Large intestine (tissue), 3 donors: ENCODE data around the gene UGT8. TPM values are rescaled to one million over a fixed set of nuclear protein-coding genes. Genes with fewer than 3 reads are reported as not detected.
"Not testable (repeated sequence)": the region's sequence is repeated elsewhere in the genome, so short reads cannot be mapped to it uniquely, and the experiment has no call there.

Experiments
- DNase-seq, 2 donors: peaks; one replicate each; pipeline versions ENCODE4 v3.0.0 to v3.0.0-alpha.2; 2013
- H3K27ac ChIP-seq: one replicate; pipeline ENCODE4 v1.5.1; 2013; ENCODE audit warnings: low read length
- H3K27me3 ChIP-seq: 2 replicates; pipeline ENCODE4 v1.6.1; 2013; ENCODE audit warnings: low read length; ENCODE audit not compliant: control insufficient read depth, insufficient read depth
- H3K36me3 ChIP-seq: 2 replicates; pipeline ENCODE4 v1.6.1; 2013; ENCODE audit warnings: low read length; ENCODE audit not compliant: control insufficient read depth, insufficient read depth
- H3K4me1 ChIP-seq: one replicate; pipeline ENCODE4 v1.6.1; 2013; ENCODE audit warnings: low read length; ENCODE audit not compliant: control insufficient read depth, insufficient read depth
- H3K4me3 ChIP-seq: one replicate; pipeline ENCODE4 v1.5.1; 2013; ENCODE audit warnings: low read length
- H3K9me3 ChIP-seq: one replicate; pipeline ENCODE4 v1.6.1; 2013; ENCODE audit warnings: mild to moderate bottlenecking, low read depth, low read length, moderate library complexity; ENCODE audit not compliant: control insufficient read depth
- WGBS: methylation state at CpG from one replicate; pipeline ENCODE4 v1.1.5; 2013; ENCODE audit warnings: low lambda C conversion rate; ENCODE audit not compliant: insufficient coverage; 5-methylcytosine and 5-hydroxymethylcytosine counted together
- polyA plus RNA-seq: library from polyadenylated mRNA; unstranded; fragments of 120-200 nt; gene quantifications from one replicate; pipeline ENCODE4 v1.2.1, GENCODE V29; 2013

Gene UGT8
- polyA plus RNA-seq, 1 donor = 76.6 TPM

DNA sequence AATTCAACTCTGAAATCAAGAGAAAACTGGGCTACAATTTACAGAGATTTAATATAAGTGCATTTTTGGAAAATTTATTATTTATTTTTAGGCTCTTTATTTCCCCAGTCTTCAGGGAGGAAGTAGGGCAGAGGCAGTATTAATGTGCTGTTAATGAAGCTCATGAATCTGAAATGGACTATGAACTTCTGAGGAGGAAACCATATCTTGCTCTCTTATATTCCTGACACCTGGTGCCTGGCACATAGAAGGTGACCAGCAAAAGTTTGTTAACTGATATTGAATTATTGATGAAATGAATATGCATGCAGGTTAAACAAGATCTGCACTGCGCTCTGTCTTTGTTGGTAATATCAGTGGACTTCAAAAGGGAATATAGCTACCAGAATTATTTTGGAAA lies 55.1 kb downstream of the UGT8 start:
- Histone ChIP-seq H3K4me3 (no peak overlapping the region), H3K27ac (no peak overlapping the region), H3K36me3 (no peaks in the 10 kb centered on the region), H3K9me3 (no peaks in the 10 kb centered on the region), H3K27me3 (no peaks in the 10 kb centered on the region), H3K4me1 (peaks cover 7% of the 10 kb centered on the region)
- peak; percentile 4 to 49 for DNase-seq
- 100% methylated on average over 1 of the region's 1 CpG for WGBS

DNA sequence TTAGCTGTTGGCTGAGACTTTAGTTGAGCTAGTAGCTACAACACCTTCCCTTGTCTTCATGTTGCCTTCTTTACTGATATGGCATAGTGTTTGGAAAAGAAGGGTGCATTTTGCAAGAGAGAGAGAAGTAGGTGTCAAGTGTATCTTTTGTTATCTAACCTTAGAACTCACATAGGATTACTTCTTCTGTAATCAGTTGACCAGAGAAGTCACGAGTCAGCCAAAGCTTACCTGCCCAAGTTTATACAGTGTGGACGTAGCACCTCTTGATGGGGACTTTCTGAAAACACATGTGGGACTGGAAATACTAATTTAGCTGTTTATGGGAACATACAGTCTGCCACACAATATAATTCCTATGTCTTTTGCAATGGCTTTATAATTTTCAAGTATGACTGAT lies 56.0 kb downstream of the UGT8 start:
- no peaks in the 10 kb centered on the region for H3K36me3 ChIP-seq
- H3K9me3 ChIP-seq = no peaks in the 10 kb centered on the region
- no peak overlapping the region for H3K4me3 ChIP-seq
- peak; percentile 36 to 63 for DNase-seq
- H3K4me1 ChIP-seq = peaks cover 7% of the 10 kb centered on the region
- H3K27me3 ChIP-seq = no peaks in the 10 kb centered on the region
- peak overlapping the region; percentile 45 for H3K27ac ChIP-seq
- WGBS = 28% methylated on average over 2 of the region's 2 CpGs

DNA sequence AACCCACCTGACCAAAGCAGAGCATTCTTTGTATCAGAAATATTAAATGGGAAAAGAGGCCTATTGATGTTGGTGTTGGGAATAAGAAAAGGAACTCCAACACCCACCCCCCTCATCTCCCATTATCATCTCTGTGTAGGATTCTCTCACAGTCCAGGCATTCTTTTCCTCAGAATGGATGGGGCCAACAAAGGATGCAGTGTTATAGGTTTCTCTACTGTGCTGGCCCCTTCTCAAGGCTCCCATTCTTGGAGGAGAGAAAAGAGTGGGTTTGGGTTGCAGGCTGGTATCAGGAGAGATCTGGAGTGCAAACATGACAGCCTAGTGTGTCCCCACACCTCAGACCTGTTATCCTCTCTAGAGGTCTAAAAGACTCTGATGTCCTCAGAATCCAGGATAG lies 59.6 kb downstream of the UGT8 start:
- Histone ChIP-seq H3K9me3 (no peaks in the 10 kb centered on the region), H3K36me3 (no peaks in the 10 kb centered on the region), H3K4me3 (no peak overlapping the region), H3K4me1 (peaks cover 7% of the 10 kb centered on the region), H3K27ac (no peak overlapping the region), H3K27me3 (no peaks in the 10 kb centered on the region)
- DNase-seq = no peak

DNA sequence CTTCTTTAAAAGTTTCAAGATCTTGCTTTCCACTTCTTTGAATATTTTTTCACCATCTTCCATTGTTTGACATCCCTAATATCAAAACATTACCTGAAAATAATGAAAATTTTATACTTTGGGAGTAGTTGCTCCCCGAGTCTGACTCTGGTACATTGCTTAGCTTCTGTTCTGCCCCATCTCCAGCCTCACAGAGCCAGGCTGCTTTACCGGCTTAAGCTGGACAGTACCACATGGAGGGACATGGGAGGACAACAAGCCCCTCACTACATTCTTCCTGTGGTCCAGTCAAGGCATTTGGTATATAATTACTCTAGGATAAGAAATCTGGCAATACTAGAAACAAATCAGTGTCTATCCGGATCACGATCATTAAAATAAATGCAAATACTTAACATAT lies 60.2 kb downstream of the UGT8 start:
- peaks cover under 1% of the 10 kb centered on the region for H3K36me3 ChIP-seq
- WGBS = 100% methylated on average over 2 of the region's 4 CpGs
- DNase-seq = no peak

DNA sequence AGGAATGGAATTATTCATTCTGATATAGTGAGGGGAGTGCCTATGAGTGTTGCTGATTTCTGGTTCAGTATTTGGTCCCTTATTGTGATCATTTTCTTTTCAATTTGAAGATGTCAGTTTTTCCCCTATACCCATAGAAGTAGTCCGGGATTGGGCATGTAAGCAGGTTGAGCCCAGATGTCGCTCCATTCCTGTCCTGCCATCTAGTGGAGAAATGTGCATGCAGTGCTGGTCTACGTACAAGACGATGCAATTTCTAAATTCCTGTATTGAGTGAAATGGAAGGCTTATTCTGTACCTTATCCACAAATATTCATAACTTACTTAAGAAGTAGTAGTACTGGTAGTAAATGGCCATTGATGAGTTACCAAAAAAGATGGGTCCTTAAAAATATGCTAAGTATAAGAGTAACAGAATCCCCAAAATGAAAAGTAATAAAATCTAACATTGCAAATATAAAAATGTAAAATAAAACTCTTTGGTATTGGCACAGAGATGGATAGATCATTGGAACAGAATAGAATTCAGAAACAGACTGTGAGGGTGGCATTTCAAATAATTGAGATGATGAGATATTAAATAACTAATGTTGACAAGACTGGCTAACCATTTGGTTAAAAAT lies 60.9 kb downstream of the UGT8 start:
- Histone ChIP-seq H3K4me3 (no peak overlapping the region), H3K27me3 (no peaks in the 10 kb centered on the region), H3K36me3 (peaks cover 4% of the 10 kb centered on the region), H3K4me1 (peaks cover under 1% of the 10 kb centered on the region), H3K27ac (no peak overlapping the region), H3K9me3 (no peaks in the 10 kb centered on the region)
- DNase-seq = peak; percentile 55 to 67
- no CpG with 5 or more reads among the region's 4 CpGs for WGBS

More for the DNA sequence above, 60.2 kb downstream of the UGT8 start:
- Histone ChIP-seq H3K9me3 (no peaks in the 10 kb centered on the region), H3K27ac (no peak overlapping the region), H3K27me3 (no peaks in the 10 kb centered on the region), H3K4me3 (no peak overlapping the region), H3K4me1 (peaks cover 6% of the 10 kb centered on the region)

DNA sequence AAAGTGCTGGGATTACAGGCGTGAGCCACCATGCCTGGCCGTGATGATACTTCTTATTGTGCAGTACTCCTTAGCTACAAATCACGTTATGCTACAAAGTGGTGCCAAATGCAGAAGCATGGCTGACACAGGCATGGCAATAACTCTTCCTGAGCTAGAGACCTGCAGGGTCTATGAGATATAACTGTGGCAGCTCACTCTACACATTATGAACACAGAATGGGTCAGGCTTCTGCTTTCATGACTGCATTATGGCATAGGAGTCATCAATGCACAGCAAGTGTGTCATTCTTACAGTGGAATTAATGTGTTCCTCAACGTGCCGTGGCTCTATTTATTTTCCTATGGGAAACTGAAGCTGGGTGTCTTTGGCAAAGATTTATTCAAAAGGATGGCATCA lies 64.5 kb downstream of the UGT8 start:
- Histone ChIP-seq H3K36me3 (peaks cover 12% of the 10 kb centered on the region), H3K4me1 (no peaks in the 10 kb centered on the region), H3K27me3 (no peaks in the 10 kb centered on the region), H3K9me3 (no peaks in the 10 kb centered on the region), H3K27ac (no peak overlapping the region), H3K4me3 (no peak overlapping the region)
- DNase-seq = no peak
- WGBS = no CpG with 5 or more reads among the region's 5 CpGs

DNA sequence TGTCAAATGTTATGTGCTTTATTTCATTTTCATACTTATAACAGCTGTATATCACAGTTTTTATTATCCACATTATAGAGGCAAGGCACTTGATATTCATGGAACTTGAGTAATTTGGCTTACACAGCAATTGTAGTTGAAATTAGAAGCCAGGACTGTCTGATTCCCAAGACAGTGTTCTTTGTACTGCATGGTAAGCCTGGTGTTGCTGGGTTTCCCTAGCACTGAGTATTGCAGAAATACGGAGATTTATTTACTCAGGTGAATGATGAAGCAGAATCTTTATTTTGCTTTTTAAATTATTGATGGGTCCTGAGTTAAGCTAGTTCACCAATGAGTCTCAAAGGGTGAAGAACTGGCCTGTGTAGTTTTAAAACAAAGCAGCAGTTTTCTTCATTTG lies 70.0 kb downstream of the UGT8 start:
- peaks cover 19% of the 10 kb centered on the region for H3K36me3 ChIP-seq
- H3K4me3 ChIP-seq = no peak overlapping the region
- no peaks in the 10 kb centered on the region for H3K9me3 ChIP-seq
- no peak for DNase-seq
- no peak overlapping the region for H3K27ac ChIP-seq
- peaks cover 5% of the 10 kb centered on the region for H3K4me1 ChIP-seq
- WGBS = 100% methylated on average over 1 of the region's 1 CpG
- H3K27me3 ChIP-seq = no peaks in the 10 kb centered on the region

DNA sequence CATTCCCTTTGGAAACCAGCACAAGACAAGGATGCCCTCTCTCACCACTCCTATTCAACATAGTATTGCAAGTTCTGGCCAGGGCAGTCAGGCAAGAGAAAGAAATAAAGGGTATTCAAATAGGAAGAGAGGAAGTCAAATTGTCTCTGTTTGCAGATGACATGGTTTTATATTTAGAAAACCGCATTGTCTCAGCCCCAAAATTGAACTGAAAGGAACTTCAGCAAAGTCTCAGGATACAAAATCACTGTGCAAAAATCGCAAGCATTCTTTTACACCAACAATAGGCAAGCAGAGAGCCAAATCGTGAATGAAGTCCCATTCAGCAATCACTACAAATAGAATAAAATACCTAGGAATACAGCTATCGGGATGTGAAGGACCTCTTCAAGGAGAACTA lies 72.1 kb downstream of the UGT8 start:
- not testable (repeated sequence) for H3K27ac ChIP-seq, DNase-seq, H3K9me3 ChIP-seq, H3K4me3 ChIP-seq, H3K4me1 ChIP-seq, H3K27me3 ChIP-seq, H3K36me3 ChIP-seq
- WGBS = 100% methylated on average over 3 of the region's 4 CpGs

DNA sequence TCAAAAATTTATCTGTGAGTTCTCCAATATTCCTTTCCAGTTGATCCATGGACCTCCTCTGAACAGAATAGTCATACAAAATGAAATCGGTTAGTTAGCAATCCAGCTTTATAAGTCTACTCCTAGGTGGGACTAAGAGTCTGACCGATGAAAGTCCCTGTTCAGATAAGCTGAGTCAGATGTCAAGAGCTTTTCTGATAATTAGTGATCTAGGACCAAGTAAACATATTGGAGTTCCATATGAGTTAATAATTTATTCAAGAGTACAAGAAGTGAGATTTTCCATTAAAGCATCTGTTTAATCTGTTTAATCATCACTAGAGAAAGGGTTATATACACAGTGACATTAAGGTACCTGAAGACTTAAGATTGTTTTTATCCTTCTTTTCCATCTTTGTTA lies 74.7 kb downstream of the UGT8 start:
- Histone ChIP-seq H3K36me3 (peaks cover 6% of the 10 kb centered on the region), H3K9me3 (no peaks in the 10 kb centered on the region), H3K27me3 (no peaks in the 10 kb centered on the region), H3K4me1 (peaks cover 5% of the 10 kb centered on the region), H3K27ac (no peak overlapping the region), H3K4me3 (no peak overlapping the region)
- peak in 1 of 2 donors; percentile 28 for DNase-seq
- WGBS = 20% methylated on average over 1 of the region's 2 CpGs

DNA sequence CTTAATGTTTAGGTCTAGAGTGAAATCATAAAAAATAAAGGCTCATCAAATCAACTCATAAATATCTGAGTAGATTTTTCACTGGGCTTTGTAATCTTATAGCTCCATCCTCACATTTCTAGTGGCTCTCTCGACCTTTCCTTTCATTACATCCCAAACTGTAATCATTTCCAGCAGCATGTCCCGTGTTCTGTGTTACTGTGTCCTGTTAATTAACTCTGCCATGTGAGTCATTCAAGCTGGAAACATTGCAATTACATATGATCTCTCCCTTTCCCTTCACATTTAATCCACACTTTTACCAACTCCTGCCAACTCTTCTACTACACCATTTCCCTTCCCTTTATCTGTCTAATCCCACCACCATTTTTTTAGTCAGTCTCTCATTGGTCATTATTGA lies 75.5 kb downstream of the UGT8 start:
- DNase-seq = no peak
- WGBS = 100% methylated on average over 1 of the region's 2 CpGs
- Histone ChIP-seq H3K36me3 (peaks cover under 1% of the 10 kb centered on the region), H3K4me1 (peaks cover 5% of the 10 kb centered on the region), H3K27ac (no peak overlapping the region), H3K27me3 (no peaks in the 10 kb centered on the region), H3K9me3 (no peaks in the 10 kb centered on the region), H3K4me3 (no peak overlapping the region)

DNA sequence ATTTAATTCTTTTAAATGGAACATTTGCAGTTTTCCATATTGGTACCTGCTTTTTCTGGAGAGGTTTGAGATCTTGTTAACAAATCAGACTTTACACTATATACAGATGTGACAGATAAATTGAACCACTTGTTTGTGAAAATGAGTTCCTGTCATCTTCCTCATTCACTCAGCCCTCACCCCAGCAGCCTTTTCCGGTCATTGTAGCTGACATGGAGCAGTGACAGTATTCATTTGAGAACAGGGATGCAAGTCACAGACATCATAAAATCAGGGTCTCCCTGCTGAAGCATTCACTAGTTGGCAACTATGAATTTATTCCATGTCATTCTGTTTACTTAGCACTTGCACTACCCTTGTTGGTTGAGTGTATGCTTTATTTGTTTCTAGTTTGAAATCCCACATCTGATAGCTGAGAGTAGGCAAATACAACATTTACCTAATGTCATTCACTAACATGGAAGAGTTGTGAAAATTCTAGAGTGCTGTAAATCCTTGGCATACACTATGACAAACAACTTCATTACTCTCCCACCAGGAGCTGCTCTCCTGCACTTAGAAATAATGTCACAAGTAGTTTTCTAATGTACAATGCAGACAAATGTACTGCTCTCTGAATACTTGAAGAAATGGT lies 78.9 kb downstream of the UGT8 start:
- Histone ChIP-seq H3K4me1 (peaks cover 5% of the 10 kb centered on the region), H3K27ac (no peak overlapping the region), H3K27me3 (no peaks in the 10 kb centered on the region), H3K4me3 (no peak overlapping the region), H3K9me3 (no peaks in the 10 kb centered on the region), H3K36me3 (no peaks in the 10 kb centered on the region)
- WGBS = 83% methylated on average over 1 of the region's 1 CpG
- DNase-seq = no peak
